PC-9 (cell line): ENCODE data around the gene TSKS. TPM values are rescaled to one million over a fixed set of nuclear protein-coding genes. Genes with fewer than 3 reads are reported as not detected.

Source experiments
- BruUV-seq: library from RNA; stranded (reverse); fragments of 400-500 nt; replicated peaks from 2 replicates; lab custom pipeline; 2021; lab: Mats Ljungman, UMichigan
- CTCF ChIA-PET: fragments of 300-600 bp; sonication (Branson Sonifier 250); formaldehyde crosslinking; loops from one replicate; lab custom pipeline; 2022; ENCODE audit warnings: antibody characterized with exemption; lab: Charles Lee
- POLR2A ChIA-PET: fragments of 300-600 bp; sonication (Branson Sonifier 250); formaldehyde crosslinking; loops from one replicate; lab custom pipeline; 2022; ENCODE audit warnings: antibody characterized with exemption; ENCODE audit not compliant: unreplicated experiment; lab: Charles Lee
- DNase-seq, 2 experiments: peaks; one replicate each; pipeline versions ENCODE4 v3.0.0 to v3.0.0-alpha.2; 2015 to 2022; ENCODE audit warnings: mixed read lengths in 1 of 2
- H2AFZ ChIP-seq: fragments of 200-600 bp; sonication (generic); 2 replicates; pipeline ENCODE4 v1.8.1; 2017; ENCODE audit warnings: antibody characterized with exemption
- H3F3A ChIP-seq: fragments of 200-600 bp; sonication (generic); 2 replicates; pipeline ENCODE4 v1.8.1; 2017; ENCODE audit warnings: antibody characterized with exemption, mild to moderate bottlenecking, low read depth; ENCODE audit not compliant: insufficient read depth
- H3K27ac ChIP-seq: fragments of 200-600 bp; sonication (generic); 2 replicates; pipeline ENCODE4 v1.6.1; 2016; ENCODE audit warnings: mixed run types
- H3K27me3 ChIP-seq: fragments of 200-600 bp; sonication (generic); 2 replicates; pipeline ENCODE4 v1.6.1; 2016; ENCODE audit warnings: low read depth, mixed run types; ENCODE audit not compliant: insufficient read depth
- H3K36me3 ChIP-seq: fragments of 200-600 bp; sonication (generic); 2 replicates; pipeline ENCODE4 v1.6.1; 2016; ENCODE audit warnings: low read depth, mixed run types
- H3K4me1 ChIP-seq: fragments of 200-600 bp; sonication (generic); replicated peaks from 2 replicates; pipeline ENCODE4 v1.6.1; 2016; ENCODE audit warnings: mixed run types; ENCODE audit not compliant: insufficient read depth
- H3K4me2 ChIP-seq: fragments of 200-600 bp; sonication (generic); 2 replicates; pipeline ENCODE4 v1.6.1; 2017; ENCODE audit warnings: mixed run types
- H3K4me3 ChIP-seq: fragments of 200-600 bp; sonication (generic); 2 replicates; pipeline ENCODE4 v1.6.1; 2016; ENCODE audit warnings: mixed run types
- H3K79me2 ChIP-seq: fragments of 200-600 bp; sonication (generic); 2 replicates; pipeline ENCODE4 v1.6.1; 2017; ENCODE audit warnings: low read depth, mixed run types
- H3K9me2 ChIP-seq: fragments of 200-600 bp; sonication (generic); 2 replicates; pipeline ENCODE4 v1.8.1; 2017; ENCODE audit warnings: mild to moderate bottlenecking; ENCODE audit not compliant: insufficient read depth
- H3K9me3 ChIP-seq: fragments of 200-600 bp; sonication (generic); 2 replicates; pipeline ENCODE4 v1.8.1; 2016; ENCODE audit warnings: low read depth; ENCODE audit not compliant: insufficient read depth
- H4K20me1 ChIP-seq: fragments of 200-600 bp; sonication (generic); 2 replicates; pipeline ENCODE4 v1.8.1; 2017; ENCODE audit not compliant: insufficient read depth
- CTCF ChIP-seq: fragments of 200-600 bp; sonication (generic); conservative IDR thresholded peaks from 2 replicates; pipeline ENCODE4 v1.6.1; 2017; ENCODE audit warnings: mixed run types, antibody characterized with exemption, mild to moderate bottlenecking, moderate library complexity
- EZH2 ChIP-seq: fragments of 200-600 bp; sonication (generic); IDR thresholded peaks from 2 replicates; pipeline ENCODE4 v1.8.0; 2017; ENCODE audit warnings: antibody characterized with exemption, low read depth
- intact Hi-C: fragments of 100-400 bp; cut with micrococcal nuclease; formaldehyde crosslinking; loops from one replicate; pipeline ENCODE4 v1.10.0; 2022; ENCODE audit not compliant: unreplicated experiment
- total RNA-seq: library from RNA; stranded (reverse); gene quantifications from 2 replicates; pipeline ENCODE4 v1.2.3, GENCODE V29; 2021

TSKS gene
- total RNA-seq, 1 experiment from 2014 or later: not detected

GRCh38 chr19:49705919-49706318 is 57.2 kb downstream of the TSKS start:
- ChIA-PET CTCF (no interaction called here), POLR2A (no interaction called here)
- TF ChIP-seq CTCF: no peak
- no peak for TF ChIP-seq EZH2
- Histone ChIP-seq H4K20me1 (no peaks in the 10 kb centered on the region), H3K9me2 (no peaks in the 10 kb centered on the region), H3K4me3 (no peak overlapping the region), H3K4me2 (no peak overlapping the region), H3F3A (0 out of 2 replicates have a peak, but pooled peaks cover 7% of the 10 kb centered on the region), H3K27ac (no peak overlapping the region), H2AFZ (no peak overlapping the region), H3K9me3 (no peaks in the 10 kb centered on the region), H3K79me2 (no peaks in the 10 kb centered on the region), H3K4me1 (no peaks in the 10 kb centered on the region), H3K27me3 (no peaks in the 10 kb centered on the region), H3K36me3 (no peaks in the 10 kb centered on the region)
- DNase-seq: no peak
- BruUV-seq: no TSS peak
- intact Hi-C loops: no loop called here

GRCh38 chr19:49704888-49705642 is 58.0 kb downstream of the TSKS start:
- Histone ChIP-seq H3K9me2 (no peaks in the 10 kb centered on the region), H3K79me2 (no peaks in the 10 kb centered on the region), H3K4me2 (no peak overlapping the region), H2AFZ (no peak overlapping the region), H3K4me3 (no peak overlapping the region), H3K4me1 (no peaks in the 10 kb centered on the region), H4K20me1 (no peaks in the 10 kb centered on the region), H3K27me3 (no peaks in the 10 kb centered on the region), H3K9me3 (no peaks in the 10 kb centered on the region), H3F3A (peaks cover 10% of the 10 kb centered on the region; the same call in 1 of the 2 replicates), H3K27ac (no peak overlapping the region), H3K36me3 (no peaks in the 10 kb centered on the region)
- no peak for DNase-seq
- POLR2A ChIA-PET: no interaction called here
- CTCF ChIA-PET: no interaction called here
- intact Hi-C loops: no loop called here
- no peak for TF ChIP-seq CTCF
- no peak for TF ChIP-seq EZH2
- no TSS peak for BruUV-seq

GRCh38 chr19:49701271-49701786 is 61.8 kb downstream of the TSKS start:
- Histone ChIP-seq H3K27ac (no peak overlapping the region), H3K4me2 (no peak overlapping the region), H4K20me1 (no peaks in the 10 kb centered on the region), H3K27me3 (no peaks in the 10 kb centered on the region), H3K4me1 (no peaks in the 10 kb centered on the region), H3F3A (peaks cover 18% of the 10 kb centered on the region; the same call in 1 of the 2 replicates), H3K9me3 (no peaks in the 10 kb centered on the region), H3K4me3 (no peak overlapping the region), H2AFZ (no peak overlapping the region), H3K79me2 (no peaks in the 10 kb centered on the region), H3K36me3 (no peaks in the 10 kb centered on the region), H3K9me2 (no peaks in the 10 kb centered on the region)
- DNase-seq: no peak
- TF ChIP-seq CTCF (no peak), EZH2 (no peak)
- ChIA-PET CTCF (no interaction called here), POLR2A (no interaction called here)
- intact Hi-C loops: no loop called here
- BruUV-seq: no TSS peak
